HCT116 (cell line): ENCODE measurements around the gene FKBP7.

ENCODE experiments used
- CEBPB ChIP-seq: IDR thresholded peaks from 2 replicates; pipeline ENCODE4 v1.6.1; 2012; ENCODE audit warnings: low read depth
- EZH2 ChIP-seq: fragments of 200-600 bp; sonication (generic); IDR thresholded peaks from 2 replicates; pipeline ENCODE4 v1.6.1; 2017; ENCODE audit warnings: antibody characterized with exemption, mixed run types
- EZH2phosphoT487 ChIP-seq: fragments of 200-600 bp; IDR thresholded peaks from 2 replicates; pipeline ENCODE4 v1.6.1; 2018; ENCODE audit warnings: antibody characterized with exemption, borderline replicate concordance
- POLR2A ChIP-seq: IDR thresholded peaks from 2 replicates; pipeline ENCODE4 v1.7.0; 2011; ENCODE audit warnings: borderline replicate concordance; ENCODE audit not compliant: insufficient read depth, insufficient read length; ENCODE audit errors: extremely low read depth
- POLR2AphosphoS5 ChIP-seq: IDR thresholded peaks from 2 replicates; pipeline ENCODE4 v1.6.1; 2011; ENCODE audit warnings: mild to moderate bottlenecking, low read depth, low read length, moderate library complexity
- SIN3A ChIP-seq: IDR thresholded peaks from 2 replicates; pipeline ENCODE4 v1.6.1; 2012; ENCODE audit warnings: low read depth
- TF ChIP-seq, protein P1 (sequence below): IDR thresholded peaks from 2 replicates; pipeline ENCODE4 v1.6.1; 2012; ENCODE audit warnings: low read depth
- TF ChIP-seq, protein P2 (sequence below): IDR thresholded peaks from 2 replicates; pipeline ENCODE4 v1.6.1; 2012
- TF ChIP-seq, protein P3 (sequence below), 3 experiments: fragments of 200-600 bp in 1 of 3; sonication (generic) in 1 of 3; IDR thresholded peaks in 2 of 3; conservative IDR thresholded peaks in 1 of 3; 2 replicates each; pipeline ENCODE4 v1.5.1; 2012 to 2017; ENCODE audit warnings: low read depth in 2 of 3, low read length in 2 of 3, antibody characterized with exemption in 1 of 3, borderline replicate concordance in 1 of 3, control low read depth in 1 of 3, mild to moderate bottlenecking in 1 of 3, mixed read lengths in 1 of 3, mixed run types in 1 of 3, moderate library complexity in 1 of 3; ENCODE audit not compliant: insufficient read depth in 1 of 3
- TF ChIP-seq, protein P4 (sequence below): IDR thresholded peaks from 2 replicates; pipeline ENCODE4 v1.6.1; 2011; ENCODE audit warnings: mild to moderate bottlenecking, low read length, moderate library complexity; ENCODE audit not compliant: insufficient replicate concordance; ENCODE audit errors: extremely low read depth

GRCh38 chr2:178455947-178456346 lies 22.5 kb downstream of the FKBP7 start:
- TF ChIP-seq, protein P1, sequence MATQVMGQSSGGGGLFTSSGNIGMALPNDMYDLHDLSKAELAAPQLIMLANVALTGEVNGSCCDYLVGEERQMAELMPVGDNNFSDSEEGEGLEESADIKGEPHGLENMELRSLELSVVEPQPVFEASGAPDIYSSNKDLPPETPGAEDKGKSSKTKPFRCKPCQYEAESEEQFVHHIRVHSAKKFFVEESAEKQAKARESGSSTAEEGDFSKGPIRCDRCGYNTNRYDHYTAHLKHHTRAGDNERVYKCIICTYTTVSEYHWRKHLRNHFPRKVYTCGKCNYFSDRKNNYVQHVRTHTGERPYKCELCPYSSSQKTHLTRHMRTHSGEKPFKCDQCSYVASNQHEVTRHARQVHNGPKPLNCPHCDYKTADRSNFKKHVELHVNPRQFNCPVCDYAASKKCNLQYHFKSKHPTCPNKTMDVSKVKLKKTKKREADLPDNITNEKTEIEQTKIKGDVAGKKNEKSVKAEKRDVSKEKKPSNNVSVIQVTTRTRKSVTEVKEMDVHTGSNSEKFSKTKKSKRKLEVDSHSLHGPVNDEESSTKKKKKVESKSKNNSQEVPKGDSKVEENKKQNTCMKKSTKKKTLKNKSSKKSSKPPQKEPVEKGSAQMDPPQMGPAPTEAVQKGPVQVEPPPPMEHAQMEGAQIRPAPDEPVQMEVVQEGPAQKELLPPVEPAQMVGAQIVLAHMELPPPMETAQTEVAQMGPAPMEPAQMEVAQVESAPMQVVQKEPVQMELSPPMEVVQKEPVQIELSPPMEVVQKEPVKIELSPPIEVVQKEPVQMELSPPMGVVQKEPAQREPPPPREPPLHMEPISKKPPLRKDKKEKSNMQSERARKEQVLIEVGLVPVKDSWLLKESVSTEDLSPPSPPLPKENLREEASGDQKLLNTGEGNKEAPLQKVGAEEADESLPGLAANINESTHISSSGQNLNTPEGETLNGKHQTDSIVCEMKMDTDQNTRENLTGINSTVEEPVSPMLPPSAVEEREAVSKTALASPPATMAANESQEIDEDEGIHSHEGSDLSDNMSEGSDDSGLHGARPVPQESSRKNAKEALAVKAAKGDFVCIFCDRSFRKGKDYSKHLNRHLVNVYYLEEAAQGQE: no peak
- TF ChIP-seq, protein P2, sequence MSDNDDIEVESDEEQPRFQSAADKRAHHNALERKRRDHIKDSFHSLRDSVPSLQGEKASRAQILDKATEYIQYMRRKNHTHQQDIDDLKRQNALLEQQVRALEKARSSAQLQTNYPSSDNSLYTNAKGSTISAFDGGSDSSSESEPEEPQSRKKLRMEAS: no peak
- TF ChIP-seq POLR2A (no peak), CEBPB (no peak), EZH2phosphoT487 (no peak), POLR2AphosphoS5 (no peak), SIN3A (no peak), EZH2 (no peak)
- TF ChIP-seq, protein P3, sequence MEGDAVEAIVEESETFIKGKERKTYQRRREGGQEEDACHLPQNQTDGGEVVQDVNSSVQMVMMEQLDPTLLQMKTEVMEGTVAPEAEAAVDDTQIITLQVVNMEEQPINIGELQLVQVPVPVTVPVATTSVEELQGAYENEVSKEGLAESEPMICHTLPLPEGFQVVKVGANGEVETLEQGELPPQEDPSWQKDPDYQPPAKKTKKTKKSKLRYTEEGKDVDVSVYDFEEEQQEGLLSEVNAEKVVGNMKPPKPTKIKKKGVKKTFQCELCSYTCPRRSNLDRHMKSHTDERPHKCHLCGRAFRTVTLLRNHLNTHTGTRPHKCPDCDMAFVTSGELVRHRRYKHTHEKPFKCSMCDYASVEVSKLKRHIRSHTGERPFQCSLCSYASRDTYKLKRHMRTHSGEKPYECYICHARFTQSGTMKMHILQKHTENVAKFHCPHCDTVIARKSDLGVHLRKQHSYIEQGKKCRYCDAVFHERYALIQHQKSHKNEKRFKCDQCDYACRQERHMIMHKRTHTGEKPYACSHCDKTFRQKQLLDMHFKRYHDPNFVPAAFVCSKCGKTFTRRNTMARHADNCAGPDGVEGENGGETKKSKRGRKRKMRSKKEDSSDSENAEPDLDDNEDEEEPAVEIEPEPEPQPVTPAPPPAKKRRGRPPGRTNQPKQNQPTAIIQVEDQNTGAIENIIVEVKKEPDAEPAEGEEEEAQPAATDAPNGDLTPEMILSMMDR (IDR thresholded peaks at IDR 0.05 in 2 of 3, conservative IDR thresholded peaks at IDR 0.05 in 1 of 3; ENCODE audit: borderline replicate concordance in 1 of 3, insufficient read depth in 1 of 3, low read depth in 2 of 3, low read length in 2 of 3): no peak
- TF ChIP-seq, protein P4, sequence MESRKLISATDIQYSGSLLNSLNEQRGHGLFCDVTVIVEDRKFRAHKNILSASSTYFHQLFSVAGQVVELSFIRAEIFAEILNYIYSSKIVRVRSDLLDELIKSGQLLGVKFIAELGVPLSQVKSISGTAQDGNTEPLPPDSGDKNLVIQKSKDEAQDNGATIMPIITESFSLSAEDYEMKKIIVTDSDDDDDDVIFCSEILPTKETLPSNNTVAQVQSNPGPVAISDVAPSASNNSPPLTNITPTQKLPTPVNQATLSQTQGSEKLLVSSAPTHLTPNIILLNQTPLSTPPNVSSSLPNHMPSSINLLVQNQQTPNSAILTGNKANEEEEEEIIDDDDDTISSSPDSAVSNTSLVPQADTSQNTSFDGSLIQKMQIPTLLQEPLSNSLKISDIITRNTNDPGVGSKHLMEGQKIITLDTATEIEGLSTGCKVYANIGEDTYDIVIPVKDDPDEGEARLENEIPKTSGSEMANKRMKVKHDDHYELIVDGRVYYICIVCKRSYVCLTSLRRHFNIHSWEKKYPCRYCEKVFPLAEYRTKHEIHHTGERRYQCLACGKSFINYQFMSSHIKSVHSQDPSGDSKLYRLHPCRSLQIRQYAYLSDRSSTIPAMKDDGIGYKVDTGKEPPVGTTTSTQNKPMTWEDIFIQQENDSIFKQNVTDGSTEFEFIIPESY: no peak
